Neuron (in vitro differentiated cells): ENCODE data around the gene ADTRP.

Source experiments
- H2AFZ ChIP-seq: one replicate; pipeline ENCODE4 v1.6.1; 2013; ENCODE audit warnings: low read depth, mild to moderate bottlenecking, inconsistent platforms, low read length, moderate library complexity
- H3K27me3 ChIP-seq: one replicate; pipeline ENCODE4 v1.6.1; 2013; ENCODE audit warnings: low read length; ENCODE audit not compliant: insufficient read depth
- H3K36me3 ChIP-seq: one replicate; pipeline ENCODE4 v1.6.1; 2013; ENCODE audit warnings: low read length; ENCODE audit not compliant: insufficient read depth
- H3K4me1 ChIP-seq: one replicate; pipeline ENCODE4 v1.6.1; 2013; ENCODE audit warnings: low read length; ENCODE audit not compliant: insufficient read depth
- H3K4me3 ChIP-seq: 2 replicates; pipeline ENCODE4 v1.5.1; 2013; ENCODE audit warnings: mild to moderate bottlenecking, low read length, moderate library complexity
- H3K9me3 ChIP-seq: one replicate; pipeline ENCODE4 v1.6.1; 2013; ENCODE audit warnings: low read length

Gene ADTRP

GRCh38 chr6:11755725-11756124 is 22.9 kb downstream of the ADTRP start:
- H3K9me3 ChIP-seq, result no peaks in the 10 kb centered on the region
- no peaks in the 10 kb centered on the region for H3K36me3 ChIP-seq
- H3K4me3 ChIP-seq, result no peak overlapping the region
- no peak overlapping the region for H2AFZ ChIP-seq
- no peaks in the 10 kb centered on the region for H3K27me3 ChIP-seq
- H3K4me1 ChIP-seq, result no peaks in the 10 kb centered on the region

GRCh38 chr6:11754625-11755271 is 23.9 kb downstream of the ADTRP start:
- Histone ChIP-seq H3K4me3 (no peak overlapping the region), H3K36me3 (no peaks in the 10 kb centered on the region), H3K9me3 (no peaks in the 10 kb centered on the region), H3K4me1 (no peaks in the 10 kb centered on the region), H3K27me3 (no peaks in the 10 kb centered on the region), H2AFZ (no peak overlapping the region)

- H3K9me3 ChIP-seq, result no peaks in the 10 kb centered on the region
- H3K36me3 ChIP-seq, result no peaks in the 10 kb centered on the region
- no peaks in the 10 kb centered on the region for H3K27me3 ChIP-seq
- no peak overlapping the region for H2AFZ ChIP-seq
- no peaks in the 10 kb centered on the region for H3K4me1 ChIP-seq
- no peak overlapping the region for H3K4me3 ChIP-seq
Observed at GRCh38 chr6:11753798-11754197, 24.8 kb downstream of the ADTRP start.

GRCh38 chr6:11752360-11752759 is 26.2 kb downstream of the ADTRP start:
- Histone ChIP-seq H2AFZ (no peak overlapping the region), H3K9me3 (no peaks in the 10 kb centered on the region), H3K4me3 (no peak overlapping the region), H3K4me1 (no peaks in the 10 kb centered on the region), H3K36me3 (no peaks in the 10 kb centered on the region), H3K27me3 (no peaks in the 10 kb centered on the region)

GRCh38 chr6:11750682-11751081 is 27.9 kb downstream of the ADTRP start:
- Histone ChIP-seq H3K36me3 (no peaks in the 10 kb centered on the region), H2AFZ (no peak overlapping the region), H3K4me1 (no peaks in the 10 kb centered on the region), H3K9me3 (no peaks in the 10 kb centered on the region), H3K4me3 (no peak overlapping the region), H3K27me3 (no peaks in the 10 kb centered on the region)

- no peak overlapping the region for H3K4me3 ChIP-seq
- H2AFZ ChIP-seq, result no peak overlapping the region
- no peaks in the 10 kb centered on the region for H3K27me3 ChIP-seq
- no peaks in the 10 kb centered on the region for H3K36me3 ChIP-seq
- H3K4me1 ChIP-seq, result no peaks in the 10 kb centered on the region
- no peaks in the 10 kb centered on the region for H3K9me3 ChIP-seq
Observed at GRCh38 chr6:11748591-11749210, 29.9 kb downstream of the ADTRP start.

GRCh38 chr6:11747021-11747420 is 31.6 kb downstream of the ADTRP start:
- Histone ChIP-seq H3K4me3 (no peak overlapping the region), H2AFZ (no peak overlapping the region), H3K9me3 (no peaks in the 10 kb centered on the region), H3K27me3 (no peaks in the 10 kb centered on the region), H3K4me1 (no peaks in the 10 kb centered on the region), H3K36me3 (no peaks in the 10 kb centered on the region)

- H3K4me3 ChIP-seq, result no peak overlapping the region
- peaks cover 3% of the 10 kb centered on the region for H3K27me3 ChIP-seq
- H3K9me3 ChIP-seq, result no peaks in the 10 kb centered on the region
- H3K4me1 ChIP-seq, result no peaks in the 10 kb centered on the region
- H2AFZ ChIP-seq, result no peak overlapping the region
- H3K36me3 ChIP-seq, result no peaks in the 10 kb centered on the region
Observed at GRCh38 chr6:11744753-11745152, 33.9 kb downstream of the ADTRP start.

GRCh38 chr6:11744101-11744500 is 34.5 kb downstream of the ADTRP start:
- no peaks in the 10 kb centered on the region for H3K4me1 ChIP-seq
- H3K9me3 ChIP-seq, result no peaks in the 10 kb centered on the region
- peaks cover 3% of the 10 kb centered on the region for H3K27me3 ChIP-seq
- no peak overlapping the region for H3K4me3 ChIP-seq
- no peak overlapping the region for H2AFZ ChIP-seq
- H3K36me3 ChIP-seq, result no peaks in the 10 kb centered on the region

- Histone ChIP-seq H3K4me1 (peaks cover 5% of the 10 kb centered on the region), H3K27me3 (peaks cover 3% of the 10 kb centered on the region), H3K36me3 (no peaks in the 10 kb centered on the region), H2AFZ (no peak overlapping the region), H3K4me3 (no peak overlapping the region), H3K9me3 (no peaks in the 10 kb centered on the region)
Observed at GRCh38 chr6:11740875-11741274, 37.7 kb downstream of the ADTRP start.

GRCh38 chr6:11738661-11739375 is 39.8 kb downstream of the ADTRP start:
- Histone ChIP-seq H3K27me3 (peaks cover 3% of the 10 kb centered on the region), H3K9me3 (no peaks in the 10 kb centered on the region), H3K4me3 (no peak overlapping the region), H3K4me1 (peaks cover 5% of the 10 kb centered on the region), H2AFZ (no peak overlapping the region), H3K36me3 (no peaks in the 10 kb centered on the region)

- H2AFZ ChIP-seq, result no peak overlapping the region
- H3K4me3 ChIP-seq, result no peak overlapping the region
- H3K9me3 ChIP-seq, result no peaks in the 10 kb centered on the region
- peaks cover 3% of the 10 kb centered on the region for H3K27me3 ChIP-seq
- peaks cover 5% of the 10 kb centered on the region for H3K4me1 ChIP-seq
- no peaks in the 10 kb centered on the region for H3K36me3 ChIP-seq
Observed at GRCh38 chr6:11738234-11738633, 40.4 kb downstream of the ADTRP start.

- H3K4me1 ChIP-seq, result peaks cover 5% of the 10 kb centered on the region
- H3K9me3 ChIP-seq, result no peaks in the 10 kb centered on the region
- H3K36me3 ChIP-seq, result no peaks in the 10 kb centered on the region
- H3K4me3 ChIP-seq, result no peak overlapping the region
- no peak overlapping the region for H2AFZ ChIP-seq
- H3K27me3 ChIP-seq, result peaks cover 3% of the 10 kb centered on the region
Observed at GRCh38 chr6:11736601-11737000, 42.0 kb downstream of the ADTRP start.
